GM11168 (cell line): ENCODE results near the gene CHST12.

Experiments used
- in situ Hi-C: fragments of 300-500 bp; cut with MboI; formaldehyde crosslinking; loops from one replicate; pipeline ENCODE4 v1.12.0; 2022; ENCODE audit warnings: low sequenced_read_pairs; ENCODE audit not compliant: unreplicated experiment

Gene CHST12

GRCh38 chr7:2432910-2433712, 29.7 kb downstream of the CHST12 start:
- in situ Hi-C loops, result no loop called here

- in situ Hi-C loops, result no loop called here
These were observed 30.5 kb downstream of the CHST12 start for GRCh38 chr7:2433713-2434550.

GRCh38 chr7:2435146-2435545, 31.7 kb downstream of the CHST12 start:
- in situ Hi-C loops, result no loop called here

GRCh38 chr7:2436341-2437104, 33.1 kb downstream of the CHST12 start:
- in situ Hi-C loops, result no loop called here

- in situ Hi-C loops, result no loop called here
These were observed 33.7 kb downstream of the CHST12 start for GRCh38 chr7:2437136-2437535.

- in situ Hi-C loops, result no loop called here
These were observed 34.2 kb downstream of the CHST12 start for GRCh38 chr7:2437537-2438148.

- in situ Hi-C loops, result no loop called here
These were observed 34.8 kb downstream of the CHST12 start for GRCh38 chr7:2438186-2438585.

GRCh38 chr7:2438775-2439174, 35.4 kb downstream of the CHST12 start:
- in situ Hi-C loops, result no loop called here

- in situ Hi-C loops, result no loop called here
These were observed 37.3 kb downstream of the CHST12 start for GRCh38 chr7:2440608-2441245.

- in situ Hi-C loops, result no loop called here
These were observed 38.1 kb downstream of the CHST12 start for GRCh38 chr7:2441430-2442058.

- in situ Hi-C loops, result no loop called here
These were observed 40.1 kb downstream of the CHST12 start for GRCh38 chr7:2443491-2443890.

- in situ Hi-C loops, result no loop called here
These were observed 41.1 kb downstream of the CHST12 start for GRCh38 chr7:2444476-2444875.

GRCh38 chr7:2445047-2445446, 41.6 kb downstream of the CHST12 start:
- in situ Hi-C loops, result no loop called here

GRCh38 chr7:2445898-2446555, 42.6 kb downstream of the CHST12 start:
- in situ Hi-C loops, result no loop called here

GRCh38 chr7:2446676-2447075, 43.3 kb downstream of the CHST12 start:
- in situ Hi-C loops, result no loop called here

GRCh38 chr7:2450198-2451107, 47.0 kb downstream of the CHST12 start:
- in situ Hi-C loops, result no loop called here

- in situ Hi-C loops, result no loop called here
These were observed 48.0 kb downstream of the CHST12 start for GRCh38 chr7:2451171-2452073.
